ENCODE results near the gene SEPTIN6. TPM values are rescaled to one million over a fixed set of nuclear protein-coding genes. Genes with fewer than 3 reads are reported as not detected.
A peak's percentile ranks its signal among the peaks of the same experiment; 100 is the strongest.

Gene SEPTIN6
- total RNA-seq, 2 donors from 2014 or later = 9.3 to 25.5 TPM

DNA sequence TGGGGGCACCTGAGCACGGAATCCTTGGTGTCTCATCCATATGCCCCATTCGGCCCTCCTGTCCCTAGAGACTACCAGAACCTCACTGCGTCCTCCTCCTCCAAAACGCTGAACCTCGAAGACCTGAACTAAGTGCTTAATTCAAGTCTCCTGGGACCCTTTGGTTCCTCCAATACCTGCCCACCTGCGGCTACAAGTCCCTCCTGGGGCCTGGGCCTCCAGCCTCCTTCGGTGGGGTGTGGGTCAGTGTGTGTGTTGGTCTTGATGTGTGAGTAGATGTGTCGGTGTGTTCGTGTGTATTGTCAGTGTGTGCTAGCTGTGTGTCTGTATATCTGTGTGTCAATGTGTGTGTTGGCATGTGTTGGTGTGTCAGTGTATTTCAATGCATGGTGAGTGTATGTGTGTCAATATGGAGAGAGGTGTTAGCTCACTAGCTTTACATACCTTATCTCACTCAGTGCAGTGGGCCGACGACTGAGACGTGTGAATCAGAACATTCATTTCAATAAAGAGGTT, 2.6 kb upstream of the SEPTIN6 start:
- no peak for DNase-seq (ENCODE audit: low spot score)
- Histone ChIP-seq H3K4me3 (no peak overlapping the region), H3K36me3 (no peaks in the 10 kb centered on the region), H3K4me1 (ENCODE audit: control insufficient read depth in 1 of 2, low read depth in 2 of 2) (no peaks in the 10 kb centered on the region), H3K9me3 (no peaks in the 10 kb centered on the region), H3K27ac (no peak overlapping the region), H3K27me3 (replicated peaks; ENCODE audit: insufficient read depth) (no peaks in the 10 kb centered on the region)
- TF ChIP-seq, protein P1, sequence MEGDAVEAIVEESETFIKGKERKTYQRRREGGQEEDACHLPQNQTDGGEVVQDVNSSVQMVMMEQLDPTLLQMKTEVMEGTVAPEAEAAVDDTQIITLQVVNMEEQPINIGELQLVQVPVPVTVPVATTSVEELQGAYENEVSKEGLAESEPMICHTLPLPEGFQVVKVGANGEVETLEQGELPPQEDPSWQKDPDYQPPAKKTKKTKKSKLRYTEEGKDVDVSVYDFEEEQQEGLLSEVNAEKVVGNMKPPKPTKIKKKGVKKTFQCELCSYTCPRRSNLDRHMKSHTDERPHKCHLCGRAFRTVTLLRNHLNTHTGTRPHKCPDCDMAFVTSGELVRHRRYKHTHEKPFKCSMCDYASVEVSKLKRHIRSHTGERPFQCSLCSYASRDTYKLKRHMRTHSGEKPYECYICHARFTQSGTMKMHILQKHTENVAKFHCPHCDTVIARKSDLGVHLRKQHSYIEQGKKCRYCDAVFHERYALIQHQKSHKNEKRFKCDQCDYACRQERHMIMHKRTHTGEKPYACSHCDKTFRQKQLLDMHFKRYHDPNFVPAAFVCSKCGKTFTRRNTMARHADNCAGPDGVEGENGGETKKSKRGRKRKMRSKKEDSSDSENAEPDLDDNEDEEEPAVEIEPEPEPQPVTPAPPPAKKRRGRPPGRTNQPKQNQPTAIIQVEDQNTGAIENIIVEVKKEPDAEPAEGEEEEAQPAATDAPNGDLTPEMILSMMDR (IDR thresholded peaks at IDR 0.05) = no peak
- no peak for ATAC-seq (ENCODE audit: insufficient number of reproducible peaks, low FRiP score, low read depth)

DNA sequence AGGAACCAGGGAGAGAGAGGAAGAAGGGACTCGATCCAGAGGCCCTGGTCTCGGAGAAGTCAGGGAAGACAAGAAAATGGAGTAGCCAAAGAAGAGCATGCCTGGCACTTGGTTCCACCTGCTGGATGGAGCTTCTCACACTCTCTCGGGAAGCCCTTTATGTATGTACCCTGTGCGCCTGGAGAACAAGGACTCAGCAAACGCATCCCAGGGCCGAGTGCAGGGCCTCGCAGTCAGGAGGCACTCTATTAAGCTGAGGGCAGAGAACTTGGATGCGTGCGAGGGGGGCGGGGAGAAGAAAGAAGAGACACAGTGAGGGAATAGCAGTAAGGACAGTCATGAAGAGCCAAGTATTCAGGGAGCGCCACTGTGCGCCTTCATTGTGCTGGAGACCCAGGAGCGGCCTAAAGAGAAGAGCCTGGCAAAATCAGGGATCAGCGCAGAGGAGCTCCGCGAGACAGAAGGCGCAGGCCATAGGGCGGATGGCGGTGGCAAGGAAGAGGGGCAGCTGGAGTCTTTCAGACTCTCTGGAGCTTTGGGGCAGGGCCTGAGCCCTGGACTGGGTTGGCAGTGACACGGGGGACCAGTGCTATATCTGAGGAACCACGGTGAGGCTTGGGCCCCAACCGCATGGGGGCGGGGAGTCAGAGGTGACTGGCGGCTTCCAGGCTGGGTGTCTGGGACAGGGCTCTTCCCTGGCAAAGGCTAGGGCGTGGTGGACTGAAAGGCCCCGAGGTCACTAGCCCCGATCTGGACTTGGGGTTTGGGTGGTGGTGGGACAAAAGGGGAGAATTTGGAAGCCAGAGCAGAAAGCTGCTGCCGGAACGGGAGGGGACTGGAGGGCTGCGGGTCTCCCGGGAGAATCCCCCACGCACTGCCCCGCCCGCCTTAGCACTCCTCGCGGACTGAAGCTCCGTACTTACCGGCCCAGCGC, 1.9 kb upstream of the SEPTIN6 start:
- H3K36me3 ChIP-seq = no peaks in the 10 kb centered on the region
- H3K4me3 ChIP-seq = no peak overlapping the region
- no peak overlapping the region for H3K27ac ChIP-seq
- DNase-seq (ENCODE audit: low spot score) (no peak), ATAC-seq (ENCODE audit: insufficient number of reproducible peaks, low FRiP score, low read depth) (no peak)
- TF ChIP-seq, protein P1 (IDR thresholded peaks at IDR 0.05) = no peak
- no peaks in the 10 kb centered on the region for H3K4me1 ChIP-seq (ENCODE audit: control insufficient read depth in 1 of 2, low read depth in 2 of 2)
- H3K27me3 ChIP-seq (replicated peaks; ENCODE audit: insufficient read depth) = no peaks in the 10 kb centered on the region
- H3K9me3 ChIP-seq = no peaks in the 10 kb centered on the region

DNA sequence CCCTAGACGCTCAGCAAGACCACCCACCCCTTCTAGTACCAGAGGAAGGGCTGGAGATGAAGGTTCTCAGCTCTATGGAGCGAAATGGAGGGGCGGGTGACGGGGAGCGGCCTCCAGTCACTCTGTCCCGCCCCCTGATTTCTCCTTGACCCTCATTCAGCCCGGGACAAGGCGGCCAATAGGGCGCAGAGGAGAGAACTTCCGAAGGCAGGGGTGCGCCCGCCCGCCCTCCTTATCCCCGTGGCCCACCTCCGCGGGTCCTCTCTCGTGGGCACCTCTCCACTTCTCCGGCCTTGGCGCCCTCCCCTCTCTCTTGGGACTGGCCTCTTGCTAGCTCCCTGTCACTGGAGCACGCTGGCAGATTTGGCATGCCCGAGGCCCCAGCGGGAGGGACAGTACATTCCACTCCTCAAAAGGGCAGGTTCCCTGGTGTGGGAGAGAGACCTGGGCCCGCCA, 1.1 kb upstream of the SEPTIN6 start:
- H3K4me1 ChIP-seq (ENCODE audit: control insufficient read depth in 1 of 2, low read depth in 2 of 2) = no peaks in the 10 kb centered on the region
- TF ChIP-seq, protein P1 (IDR thresholded peaks at IDR 0.05) = no peak
- H3K36me3 ChIP-seq = no peaks in the 10 kb centered on the region
- H3K9me3 ChIP-seq = no peaks in the 10 kb centered on the region
- peak overlapping the region; percentile 82 for H3K4me3 ChIP-seq
- no peak overlapping the region for H3K27ac ChIP-seq
- no peak for DNase-seq (ENCODE audit: low spot score)
- no peaks in the 10 kb centered on the region for H3K27me3 ChIP-seq (replicated peaks; ENCODE audit: insufficient read depth)
- no peak for ATAC-seq (ENCODE audit: insufficient number of reproducible peaks, low FRiP score, low read depth)

DNA sequence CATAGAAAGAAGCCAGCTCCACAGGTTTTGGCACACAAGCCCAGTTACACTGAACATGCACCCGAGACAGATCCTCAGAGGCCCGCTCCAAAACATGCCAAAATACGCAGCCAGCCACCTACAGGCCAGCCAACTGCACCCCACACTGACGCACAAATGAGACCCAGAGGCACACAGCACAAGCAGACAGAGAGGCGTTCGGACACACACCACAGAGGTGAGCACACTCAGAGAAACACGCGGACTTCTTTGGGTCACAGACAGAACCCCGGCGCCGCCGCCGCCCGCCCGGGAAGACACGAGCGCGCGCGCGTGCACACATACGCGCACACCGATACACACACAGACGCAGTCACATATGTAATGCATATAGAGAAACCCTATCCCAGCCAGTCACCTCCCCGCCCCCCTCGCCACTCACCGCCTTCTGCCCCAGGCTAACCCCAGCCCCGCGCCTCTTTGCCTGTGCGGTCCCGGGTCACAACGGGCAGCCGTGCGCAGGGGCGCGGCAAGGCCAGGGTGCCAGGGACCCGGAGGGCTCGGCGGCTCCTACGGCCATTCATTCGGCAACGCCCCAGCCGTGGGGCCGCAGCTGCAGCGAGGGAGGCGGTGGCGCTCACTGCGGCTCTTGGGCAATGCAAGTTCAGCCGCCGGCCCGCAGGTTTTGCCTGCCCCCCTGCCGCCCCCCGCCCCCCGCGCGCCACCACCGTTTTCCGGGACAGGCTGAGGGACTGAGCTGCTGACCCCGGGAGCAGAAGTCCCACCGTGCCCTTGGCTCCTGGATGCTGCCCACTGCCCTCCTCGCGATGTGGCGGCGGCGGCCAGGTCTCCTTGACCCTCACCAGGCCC, 553 bp downstream of the SEPTIN6 start:
- ATAC-seq (ENCODE audit: insufficient number of reproducible peaks, low FRiP score, low read depth) = no peak
- TF ChIP-seq, protein P1 (IDR thresholded peaks at IDR 0.05) = no peak
- Histone ChIP-seq H3K4me1 (ENCODE audit: control insufficient read depth in 1 of 2, low read depth in 2 of 2) (no peaks in the 10 kb centered on the region), H3K27me3 (replicated peaks; ENCODE audit: insufficient read depth) (no peaks in the 10 kb centered on the region), H3K4me3 (peak overlapping the region; percentile 82), H3K9me3 (no peaks in the 10 kb centered on the region), H3K27ac (peak overlapping the region in 1 of 2 donors; percentile 44), H3K36me3 (no peaks in the 10 kb centered on the region)
- no peak for DNase-seq (ENCODE audit: low spot score)

Measured in thoracic aorta (tissue), 2 donors.